Measurements from ENCODE around the gene DRC1. TPM values are rescaled to one million over a fixed set of nuclear protein-coding genes. Genes with fewer than 3 reads are reported as not detected.

The DRC1 gene
- total and polyA plus RNA-seq, 4 donors = 2.5 to 18.4 (median 8.8) TPM

DNA sequence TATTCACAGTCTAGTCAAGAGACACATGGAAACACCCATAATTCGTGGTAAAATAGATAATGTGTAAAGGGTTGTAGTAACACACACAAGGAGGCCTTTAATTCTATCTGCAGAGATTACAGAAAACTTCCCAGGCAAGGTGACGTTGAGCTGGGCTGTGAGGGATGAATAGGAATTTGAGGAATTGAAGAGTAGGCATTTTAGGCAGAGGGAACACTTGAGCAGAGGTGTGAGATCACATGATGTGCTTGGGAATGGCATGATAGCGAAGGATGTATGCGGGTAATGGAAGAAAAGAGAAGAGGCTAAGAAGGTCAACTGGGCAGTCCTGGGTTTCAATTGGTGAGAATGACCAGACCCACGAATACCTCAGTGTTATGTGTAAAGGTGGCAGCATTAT lies 20.2 kb downstream of the DRC1 start:
- TF ChIP-seq, protein P1, sequence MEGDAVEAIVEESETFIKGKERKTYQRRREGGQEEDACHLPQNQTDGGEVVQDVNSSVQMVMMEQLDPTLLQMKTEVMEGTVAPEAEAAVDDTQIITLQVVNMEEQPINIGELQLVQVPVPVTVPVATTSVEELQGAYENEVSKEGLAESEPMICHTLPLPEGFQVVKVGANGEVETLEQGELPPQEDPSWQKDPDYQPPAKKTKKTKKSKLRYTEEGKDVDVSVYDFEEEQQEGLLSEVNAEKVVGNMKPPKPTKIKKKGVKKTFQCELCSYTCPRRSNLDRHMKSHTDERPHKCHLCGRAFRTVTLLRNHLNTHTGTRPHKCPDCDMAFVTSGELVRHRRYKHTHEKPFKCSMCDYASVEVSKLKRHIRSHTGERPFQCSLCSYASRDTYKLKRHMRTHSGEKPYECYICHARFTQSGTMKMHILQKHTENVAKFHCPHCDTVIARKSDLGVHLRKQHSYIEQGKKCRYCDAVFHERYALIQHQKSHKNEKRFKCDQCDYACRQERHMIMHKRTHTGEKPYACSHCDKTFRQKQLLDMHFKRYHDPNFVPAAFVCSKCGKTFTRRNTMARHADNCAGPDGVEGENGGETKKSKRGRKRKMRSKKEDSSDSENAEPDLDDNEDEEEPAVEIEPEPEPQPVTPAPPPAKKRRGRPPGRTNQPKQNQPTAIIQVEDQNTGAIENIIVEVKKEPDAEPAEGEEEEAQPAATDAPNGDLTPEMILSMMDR (IDR thresholded peaks at IDR 0.05; ENCODE audit: control extremely low read depth, extremely low read depth) = no peak
- Histone ChIP-seq H3K27ac (ENCODE audit: low read depth in 1 of 2, low read length in 1 of 2) (no peak overlapping the region), H3K36me3 (ENCODE audit: control insufficient read depth in 4 of 4, insufficient read depth in 4 of 4, low read length in 4 of 4) (no peaks in the 10 kb centered on the region), H3K4me1 (ENCODE audit: control insufficient read depth in 5 of 5, insufficient read depth in 5 of 5, low read length in 5 of 5) (no peaks in the 10 kb centered on the region), H3K9ac (ENCODE audit: insufficient read depth in 1 of 2, low read length in 2 of 2) (no peak overlapping the region), H3K27me3 (ENCODE audit: control insufficient read depth in 3 of 3, insufficient read depth in 3 of 3, low read length in 2 of 3) (no peaks in the 10 kb centered on the region), H3K4me3 (no peak overlapping the region), H3K9me3 (ENCODE audit: control insufficient read depth in 4 of 4, insufficient read depth in 3 of 4, low read length in 3 of 4) (no peaks in the 10 kb centered on the region)
- ATAC-seq (ENCODE audit: insufficient read depth, low FRiP score) (no peak), DNase-seq (no peak)
- 86 to 92% methylated on average over 5 of the region's 5 CpGs for WGBS, 2 donors

DNA sequence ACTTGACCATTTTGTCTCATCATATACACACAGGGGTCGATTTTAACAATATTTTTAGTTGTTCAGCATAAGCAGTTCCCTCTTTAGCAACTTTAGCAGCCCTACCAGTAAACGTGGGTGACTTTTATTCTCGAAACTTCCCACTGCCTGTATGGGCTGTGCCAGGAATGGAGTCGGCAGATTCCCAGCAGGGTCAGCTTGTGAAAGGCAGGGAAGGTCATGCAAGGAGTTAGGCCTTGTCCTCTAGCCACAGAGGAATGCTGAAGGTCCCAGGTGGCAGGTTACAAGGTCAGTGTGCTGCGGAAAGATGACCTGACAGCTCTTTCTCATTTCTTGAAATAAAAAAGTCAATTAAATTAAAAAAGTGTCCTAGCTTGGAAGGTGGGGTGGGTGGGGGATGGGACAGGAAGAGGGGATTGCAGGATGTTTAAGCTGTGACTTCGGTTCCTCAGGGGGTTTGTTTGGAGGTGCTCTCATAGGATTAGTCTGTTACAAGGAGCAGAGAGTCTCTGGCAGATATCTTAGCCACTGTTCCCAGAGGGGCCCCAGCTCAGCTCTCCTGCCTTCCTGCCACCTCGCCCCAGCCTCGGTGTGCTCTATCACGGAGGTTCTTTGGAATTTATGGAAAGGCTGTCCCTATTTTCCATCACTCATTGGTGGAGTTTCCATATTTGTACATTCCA lies 21.4 kb downstream of the DRC1 start:
- DNase-seq = no peak
- Histone ChIP-seq H3K4me3 (no peak overlapping the region), H3K9me3 (ENCODE audit: control insufficient read depth in 4 of 4, insufficient read depth in 3 of 4, low read length in 3 of 4) (no peaks in the 10 kb centered on the region), H3K4me1 (ENCODE audit: control insufficient read depth in 5 of 5, insufficient read depth in 5 of 5, low read length in 5 of 5) (no peaks in the 10 kb centered on the region), H3K27me3 (ENCODE audit: control insufficient read depth in 3 of 3, insufficient read depth in 3 of 3, low read length in 2 of 3) (no peaks in the 10 kb centered on the region), H3K9ac (ENCODE audit: insufficient read depth in 1 of 2, low read length in 2 of 2) (no peak overlapping the region), H3K27ac (ENCODE audit: low read depth in 1 of 2, low read length in 1 of 2) (no peak overlapping the region), H3K36me3 (ENCODE audit: control insufficient read depth in 4 of 4, insufficient read depth in 4 of 4, low read length in 4 of 4) (no peaks in the 10 kb centered on the region)
- WGBS, 2 donors = 65 to 70% methylated on average over 9 of the region's 9 CpGs
- TF ChIP-seq, protein P1 (IDR thresholded peaks at IDR 0.05; ENCODE audit: control extremely low read depth, extremely low read depth) = no peak
- ATAC-seq (ENCODE audit: insufficient read depth, low FRiP score) = no peak

DNA sequence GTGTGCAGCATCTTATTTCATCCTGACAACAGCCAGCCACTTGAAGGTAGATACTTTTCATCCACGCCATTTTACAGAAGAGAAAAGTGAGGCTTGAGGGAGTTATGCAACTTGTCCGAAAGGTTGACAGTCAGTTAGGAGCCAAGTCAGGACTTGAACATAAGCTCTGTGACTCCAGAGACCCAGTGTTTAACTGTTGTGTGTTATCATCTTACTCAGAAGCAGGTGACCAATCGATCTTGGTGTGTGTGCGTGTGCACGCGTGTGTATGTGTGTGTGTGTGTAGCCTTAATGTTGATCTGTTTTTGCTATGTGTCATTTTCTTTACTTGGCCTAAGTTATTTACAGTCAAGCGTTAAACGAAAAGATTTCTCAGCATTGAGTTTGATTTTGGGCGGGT lies 22.0 kb downstream of the DRC1 start:
- no peaks in the 10 kb centered on the region for H3K36me3 ChIP-seq (ENCODE audit: control insufficient read depth in 4 of 4, insufficient read depth in 4 of 4, low read length in 4 of 4)
- whole genome bisulfite sequencing, 2 donors = 85 to 86% methylated on average over 9 of the region's 9 CpGs
- no peak overlapping the region for H3K4me3 ChIP-seq
- no peak overlapping the region for H3K27ac ChIP-seq (ENCODE audit: low read depth in 1 of 2, low read length in 1 of 2)
- DNase-seq (no peak), ATAC-seq (ENCODE audit: insufficient read depth, low FRiP score) (no peak)
- H3K9me3 ChIP-seq (ENCODE audit: control insufficient read depth in 4 of 4, insufficient read depth in 3 of 4, low read length in 3 of 4) = no peaks in the 10 kb centered on the region
- no peak overlapping the region for H3K9ac ChIP-seq (ENCODE audit: insufficient read depth in 1 of 2, low read length in 2 of 2)
- TF ChIP-seq, protein P1 (IDR thresholded peaks at IDR 0.05; ENCODE audit: control extremely low read depth, extremely low read depth) = no peak
- H3K4me1 ChIP-seq (ENCODE audit: control insufficient read depth in 5 of 5, insufficient read depth in 5 of 5, low read length in 5 of 5) = no peaks in the 10 kb centered on the region
- H3K27me3 ChIP-seq (ENCODE audit: control insufficient read depth in 3 of 3, insufficient read depth in 3 of 3, low read length in 2 of 3) = no peaks in the 10 kb centered on the region

DNA sequence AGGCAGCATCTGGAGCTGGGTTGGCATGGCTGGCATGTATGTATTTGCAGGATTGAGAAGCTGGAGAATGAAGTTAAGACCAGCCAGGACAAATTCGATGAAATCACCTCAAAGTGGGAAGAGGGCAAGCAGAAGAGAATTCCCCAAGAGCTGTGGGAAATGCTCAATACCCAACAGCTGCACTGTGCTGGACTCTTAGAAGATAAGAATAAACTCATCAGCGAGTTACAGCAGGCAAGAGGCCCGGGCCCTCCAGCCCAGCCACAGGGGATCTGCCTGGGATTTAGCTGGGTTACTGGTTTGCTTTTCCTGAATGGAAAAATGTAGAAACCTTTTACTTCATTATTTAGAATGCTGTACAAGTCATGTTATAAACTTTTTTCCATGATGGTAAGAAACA lies 22.5 kb downstream of the DRC1 start:
- H3K36me3 ChIP-seq (ENCODE audit: control insufficient read depth in 4 of 4, insufficient read depth in 4 of 4, low read length in 4 of 4) = no peaks in the 10 kb centered on the region
- H3K9ac ChIP-seq (ENCODE audit: insufficient read depth in 1 of 2, low read length in 2 of 2) = no peak overlapping the region
- H3K4me3 ChIP-seq = no peak overlapping the region
- TF ChIP-seq, protein P1 (IDR thresholded peaks at IDR 0.05; ENCODE audit: control extremely low read depth, extremely low read depth) = no peak
- no peak for DNase-seq
- no peaks in the 10 kb centered on the region for H3K9me3 ChIP-seq (ENCODE audit: control insufficient read depth in 4 of 4, insufficient read depth in 3 of 4, low read length in 3 of 4)
- H3K27me3 ChIP-seq (ENCODE audit: control insufficient read depth in 3 of 3, insufficient read depth in 3 of 3, low read length in 2 of 3) = no peaks in the 10 kb centered on the region
- no peak for ATAC-seq (ENCODE audit: insufficient read depth, low FRiP score)
- H3K27ac ChIP-seq (ENCODE audit: low read depth in 1 of 2, low read length in 1 of 2) = no peak overlapping the region
- 77 to 84% methylated on average over 3 of the region's 3 CpGs for WGBS, 2 donors
- H3K4me1 ChIP-seq (ENCODE audit: control insufficient read depth in 5 of 5, insufficient read depth in 5 of 5, low read length in 5 of 5) = no peaks in the 10 kb centered on the region
